Ishikawa (cell line): ENCODE data around the gene PCBP3.

Source experiments
- CREB1 ChIP-seq: IDR thresholded peaks from 2 replicates; pipeline ENCODE4 v1.6.1; 2012; ENCODE audit warnings: low read depth
- EGR1 ChIP-seq: IDR thresholded peaks from 2 replicates; pipeline ENCODE4 v1.6.1; 2012
- EP300 ChIP-seq: IDR thresholded peaks from 2 replicates; pipeline ENCODE4 v1.6.1; 2012; ENCODE audit warnings: borderline replicate concordance
- FOXM1 ChIP-seq: IDR thresholded peaks from 2 replicates; pipeline ENCODE4 v1.6.1; 2012; ENCODE audit warnings: low read depth, borderline replicate concordance
- RAD21 ChIP-seq: IDR thresholded peaks from 2 replicates; pipeline ENCODE4 v1.6.1; 2012; ENCODE audit warnings: low read depth
- REST ChIP-seq: IDR thresholded peaks from 2 replicates; pipeline ENCODE4 v1.6.1; 2012; ENCODE audit warnings: low read depth, mild to moderate bottlenecking
- TCF12 ChIP-seq: IDR thresholded peaks from 2 replicates; pipeline ENCODE4 v1.6.1; 2012; ENCODE audit warnings: low read depth

- no peak for TF ChIP-seq TCF12
- TF ChIP-seq EP300, result no peak
- TF ChIP-seq CREB1, result no peak
- TF ChIP-seq REST, result no peak
- TF ChIP-seq FOXM1, result no peak
- TF ChIP-seq EGR1, result no peak
- TF ChIP-seq RAD21, result no peak
These were observed 191.3 kb downstream of the PCBP3 start for GRCh38 chr21:45834821-45835293.
